Measurements from ENCODE around the gene LRFN2. TPM values are rescaled to one million over a fixed set of nuclear protein-coding genes. Genes with fewer than 3 reads are reported as not detected.
A peak's percentile ranks its signal among the peaks of the same experiment; 100 is the strongest.

LRFN2 gene
- total RNA-seq, 2 experiments from 2014 or later, result not detected

DNA sequence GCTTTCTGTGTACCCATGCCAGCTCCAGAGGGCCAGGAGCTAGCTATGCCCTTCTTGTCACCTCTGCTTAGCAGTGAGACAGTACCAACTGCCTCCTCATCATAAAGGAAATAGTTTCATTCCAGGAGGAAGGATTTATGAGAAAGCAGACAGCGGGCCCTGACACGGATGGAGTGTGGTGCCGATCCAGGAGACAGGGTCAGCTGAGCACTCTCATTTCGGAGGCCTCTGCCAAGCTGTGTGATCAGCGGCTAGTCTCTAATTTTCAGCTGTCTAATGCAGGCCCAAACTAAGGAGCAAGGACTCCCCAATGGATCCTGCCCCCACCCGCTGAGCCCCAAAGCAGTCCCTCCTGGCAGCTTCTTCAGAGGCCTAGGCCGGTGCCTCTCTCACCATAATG lies 103.1 kb downstream of the LRFN2 start:
- H3K4me1 ChIP-seq (ENCODE audit: insufficient read depth, low read length), result no peaks in the 10 kb centered on the region
- ATAC-seq (ENCODE audit: poor library complexity) (no peak), DNase-seq (no peak)
- no peaks in the 10 kb centered on the region for H3K36me3 Mint-ChIP-seq (ENCODE audit: low read depth)
- intact Hi-C loops (cut with DNase I, micrococcal nuclease), result no loop called here
- POLR2A ChIA-PET, result no interaction called here
- H3K27me3 Mint-ChIP-seq, result no peaks in the 10 kb centered on the region
- H3K4me1 Mint-ChIP-seq (ENCODE audit: low read depth), result no peaks in the 10 kb centered on the region
- H3K36me3 ChIP-seq (ENCODE audit: insufficient read depth, low read length), result no peaks in the 10 kb centered on the region
- H3K4me3 Mint-ChIP-seq, result no peak overlapping the region
- no peak overlapping the region for H3K27ac ChIP-seq (ENCODE audit: low read depth in 1 of 2, low read length in 2 of 2)
- H3K4me3 ChIP-seq (ENCODE audit: low read length), result no peak overlapping the region
- TF ChIP-seq, protein P1, sequence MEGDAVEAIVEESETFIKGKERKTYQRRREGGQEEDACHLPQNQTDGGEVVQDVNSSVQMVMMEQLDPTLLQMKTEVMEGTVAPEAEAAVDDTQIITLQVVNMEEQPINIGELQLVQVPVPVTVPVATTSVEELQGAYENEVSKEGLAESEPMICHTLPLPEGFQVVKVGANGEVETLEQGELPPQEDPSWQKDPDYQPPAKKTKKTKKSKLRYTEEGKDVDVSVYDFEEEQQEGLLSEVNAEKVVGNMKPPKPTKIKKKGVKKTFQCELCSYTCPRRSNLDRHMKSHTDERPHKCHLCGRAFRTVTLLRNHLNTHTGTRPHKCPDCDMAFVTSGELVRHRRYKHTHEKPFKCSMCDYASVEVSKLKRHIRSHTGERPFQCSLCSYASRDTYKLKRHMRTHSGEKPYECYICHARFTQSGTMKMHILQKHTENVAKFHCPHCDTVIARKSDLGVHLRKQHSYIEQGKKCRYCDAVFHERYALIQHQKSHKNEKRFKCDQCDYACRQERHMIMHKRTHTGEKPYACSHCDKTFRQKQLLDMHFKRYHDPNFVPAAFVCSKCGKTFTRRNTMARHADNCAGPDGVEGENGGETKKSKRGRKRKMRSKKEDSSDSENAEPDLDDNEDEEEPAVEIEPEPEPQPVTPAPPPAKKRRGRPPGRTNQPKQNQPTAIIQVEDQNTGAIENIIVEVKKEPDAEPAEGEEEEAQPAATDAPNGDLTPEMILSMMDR (IDR thresholded peaks at IDR 0.05), result no peak
- H3K9me3 Mint-ChIP-seq, result no peaks in the 10 kb centered on the region
- no peak overlapping the region for H3K27ac Mint-ChIP-seq
- no peaks in the 10 kb centered on the region for H3K9me3 ChIP-seq (ENCODE audit: control insufficient read depth in 1 of 2, insufficient read depth in 1 of 2, low read length in 2 of 2)
- no peaks in the 10 kb centered on the region for H3K27me3 ChIP-seq (ENCODE audit: control insufficient read depth in 1 of 2, insufficient read depth in 2 of 2, low read length in 2 of 2)
- CTCF ChIA-PET, result no interaction called here

DNA sequence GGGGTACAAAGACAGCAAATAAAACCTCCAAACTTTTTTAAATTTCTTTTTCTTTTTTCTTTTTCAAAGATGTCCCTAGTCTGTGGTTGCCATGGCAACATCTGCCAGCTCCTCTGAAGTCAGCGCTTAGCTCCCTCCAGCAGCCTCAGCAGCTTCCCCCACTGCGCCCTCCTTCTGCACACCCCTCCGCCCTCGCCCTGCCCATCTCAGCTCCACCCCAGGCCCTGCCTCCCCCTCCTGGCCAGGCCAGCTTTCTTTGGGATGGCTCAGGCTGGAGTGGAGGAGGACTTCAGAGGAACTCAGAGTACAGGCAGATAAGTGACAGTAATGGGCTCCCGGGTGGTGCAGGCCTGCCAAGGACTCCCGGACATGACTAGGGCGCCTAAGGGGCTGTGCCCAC lies 104.6 kb downstream of the LRFN2 start:
- no peaks in the 10 kb centered on the region for H3K4me1 Mint-ChIP-seq (ENCODE audit: low read depth)
- H3K27ac Mint-ChIP-seq, result no peak overlapping the region
- no peak overlapping the region for H3K27ac ChIP-seq (ENCODE audit: low read depth in 1 of 2, low read length in 2 of 2)
- intact Hi-C loops (cut with DNase I, micrococcal nuclease), result no loop called here
- peak in 3 of 14 experiments; percentile 6 to 32 (median 17) for DNase-seq
- H3K4me1 ChIP-seq (ENCODE audit: insufficient read depth, low read length), result peaks cover 9% of the 10 kb centered on the region
- no peaks in the 10 kb centered on the region for H3K9me3 ChIP-seq (ENCODE audit: control insufficient read depth in 1 of 2, insufficient read depth in 1 of 2, low read length in 2 of 2)
- ChIA-PET CTCF (no interaction called here), POLR2A (no interaction called here)
- H3K4me3 Mint-ChIP-seq, result no peak overlapping the region
- no peaks in the 10 kb centered on the region for H3K36me3 Mint-ChIP-seq (ENCODE audit: low read depth)
- no peaks in the 10 kb centered on the region for H3K36me3 ChIP-seq (ENCODE audit: insufficient read depth, low read length)
- ATAC-seq (ENCODE audit: poor library complexity), result no peak
- no peaks in the 10 kb centered on the region for H3K27me3 Mint-ChIP-seq
- TF ChIP-seq, protein P1 (IDR thresholded peaks at IDR 0.05), result no peak
- no peaks in the 10 kb centered on the region for H3K27me3 ChIP-seq (ENCODE audit: control insufficient read depth in 1 of 2, insufficient read depth in 2 of 2, low read length in 2 of 2)
- no peaks in the 10 kb centered on the region for H3K9me3 Mint-ChIP-seq
- H3K4me3 ChIP-seq (ENCODE audit: low read length), result no peak overlapping the region

DNA sequence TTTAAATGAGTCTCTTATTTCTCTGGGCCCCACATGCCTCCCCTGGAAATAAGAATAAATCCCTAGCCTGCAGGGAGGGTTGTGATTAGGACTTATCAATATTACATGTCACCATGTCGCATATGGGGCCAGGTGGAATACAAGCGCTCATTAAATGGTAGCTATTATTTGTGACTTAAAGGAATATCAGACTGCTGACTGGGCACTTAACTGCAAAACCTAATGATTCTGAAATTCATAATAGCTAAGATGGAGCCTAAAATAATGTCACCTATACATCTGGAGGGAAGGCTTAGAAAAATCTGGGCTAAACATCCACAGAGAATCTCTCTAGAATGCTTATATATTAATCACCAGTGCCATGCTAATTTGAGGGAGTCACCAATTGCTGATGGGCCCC lies 106.5 kb downstream of the LRFN2 start:
- H3K27me3 ChIP-seq (ENCODE audit: control insufficient read depth in 1 of 2, insufficient read depth in 2 of 2, low read length in 2 of 2), result no peaks in the 10 kb centered on the region
- no peak overlapping the region for H3K4me3 ChIP-seq (ENCODE audit: low read length)
- DNase-seq (no peak), ATAC-seq (ENCODE audit: poor library complexity) (no peak)
- ChIA-PET CTCF (no interaction called here), POLR2A (no interaction called here)
- no peak overlapping the region for H3K27ac ChIP-seq (ENCODE audit: low read depth in 1 of 2, low read length in 2 of 2)
- TF ChIP-seq, protein P1 (IDR thresholded peaks at IDR 0.05), result no peak
- Mint-ChIP-seq H3K36me3 (ENCODE audit: low read depth) (no peaks in the 10 kb centered on the region), H3K4me3 (no peak overlapping the region), H3K9me3 (no peaks in the 10 kb centered on the region), H3K27ac (no peak overlapping the region), H3K4me1 (ENCODE audit: low read depth) (no peaks in the 10 kb centered on the region), H3K27me3 (no peaks in the 10 kb centered on the region)
- intact Hi-C loops (cut with DNase I, micrococcal nuclease), result no loop called here
- H3K36me3 ChIP-seq (ENCODE audit: insufficient read depth, low read length), result no peaks in the 10 kb centered on the region
- peaks cover 14% of the 10 kb centered on the region for H3K4me1 ChIP-seq (ENCODE audit: insufficient read depth, low read length)
- no peaks in the 10 kb centered on the region for H3K9me3 ChIP-seq (ENCODE audit: control insufficient read depth in 1 of 2, insufficient read depth in 1 of 2, low read length in 2 of 2)
